HG03442 (cell line): ENCODE results near the gene HRG.
"Not testable (repeated sequence)": the region's sequence is repeated elsewhere in the genome, so short reads cannot be mapped to it uniquely, and the experiment has no call there.

Source experiments
- ATAC-seq: cut with Tn5 transposase; IDR thresholded peaks from one replicate; pipeline ENCODE4 v1.9.1; 2021; ENCODE audit warnings: mild to moderate bottlenecking, moderate library complexity; ENCODE audit not compliant: unreplicated experiment

Gene HRG

DNA sequence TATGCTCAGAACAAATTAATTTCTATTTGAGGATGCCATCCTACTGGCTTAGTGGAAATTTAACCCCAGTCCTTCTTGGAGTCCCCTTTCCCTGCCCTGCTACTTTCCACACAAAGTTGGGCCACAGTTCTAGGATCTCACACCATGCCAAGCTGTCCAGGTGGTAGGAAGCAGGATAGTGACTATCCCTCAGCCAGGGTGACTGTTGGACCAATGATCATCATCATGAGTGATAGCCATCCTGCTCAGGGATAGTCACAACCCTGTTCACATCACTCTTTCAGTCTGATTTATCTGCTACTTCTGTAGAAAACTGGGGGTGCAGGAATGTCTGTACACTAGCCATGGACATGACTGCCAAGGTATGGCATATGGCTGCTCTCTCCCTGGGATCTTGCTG, 12.8 kb downstream of the HRG start:
- no peak for ATAC-seq

DNA sequence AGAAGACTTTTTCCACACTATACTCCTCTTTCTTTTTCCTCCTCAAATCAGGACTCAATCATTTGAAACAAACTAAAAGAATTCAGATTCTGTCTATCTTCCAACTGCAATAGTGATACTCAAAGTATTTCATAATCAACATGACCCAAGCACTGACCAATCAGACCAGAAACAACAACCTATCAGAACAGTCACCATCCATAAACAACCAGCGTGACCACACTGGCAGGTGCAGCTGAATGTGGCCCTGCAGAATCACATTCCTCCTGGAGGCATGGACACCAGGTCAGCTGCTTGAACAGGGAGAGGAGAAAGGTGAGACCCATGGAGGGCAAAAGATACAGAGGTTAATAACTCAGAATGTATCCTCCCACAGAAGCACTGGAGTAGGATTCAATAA, 13.3 kb downstream of the HRG start:
- ATAC-seq = no peak

DNA sequence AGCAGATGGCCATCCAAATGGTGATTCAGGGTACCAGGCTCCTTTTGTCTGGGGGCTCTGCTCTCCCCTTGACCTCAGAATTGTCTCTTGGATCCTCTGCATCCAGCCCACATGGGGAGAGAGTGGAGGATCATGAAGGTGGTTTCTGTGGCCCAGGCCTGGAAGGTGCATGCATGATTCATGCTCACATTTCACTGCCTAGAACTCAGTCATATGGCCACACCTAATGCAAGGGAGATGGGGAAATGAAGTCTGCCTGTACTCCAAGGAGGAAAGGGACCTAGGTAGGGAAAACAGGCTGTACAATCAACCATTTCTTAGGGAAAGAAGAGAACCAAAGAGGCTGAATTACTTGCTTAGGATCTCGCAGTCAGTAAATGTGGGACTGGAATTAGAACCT, 15.1 kb downstream of the HRG start:
- no peak for ATAC-seq

DNA sequence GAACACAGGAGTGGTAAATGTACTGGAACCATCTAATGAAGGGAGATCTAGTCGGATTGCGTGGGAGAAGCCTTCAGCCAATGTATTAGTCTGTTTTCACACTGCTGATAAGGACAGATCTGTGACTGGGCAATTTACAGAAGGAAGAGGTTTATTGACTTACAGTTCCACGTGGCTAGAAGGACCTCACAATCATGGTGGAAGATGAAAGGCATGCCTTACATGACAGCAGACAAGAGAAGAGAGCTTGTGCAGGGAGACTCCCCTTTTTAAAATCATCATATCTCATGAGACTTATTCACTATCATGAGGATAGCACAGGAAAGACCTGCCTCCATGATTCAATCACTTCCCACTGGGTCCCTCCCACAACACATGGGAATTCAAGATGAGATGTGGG, 17.0 kb downstream of the HRG start:
- ATAC-seq = no peak

DNA sequence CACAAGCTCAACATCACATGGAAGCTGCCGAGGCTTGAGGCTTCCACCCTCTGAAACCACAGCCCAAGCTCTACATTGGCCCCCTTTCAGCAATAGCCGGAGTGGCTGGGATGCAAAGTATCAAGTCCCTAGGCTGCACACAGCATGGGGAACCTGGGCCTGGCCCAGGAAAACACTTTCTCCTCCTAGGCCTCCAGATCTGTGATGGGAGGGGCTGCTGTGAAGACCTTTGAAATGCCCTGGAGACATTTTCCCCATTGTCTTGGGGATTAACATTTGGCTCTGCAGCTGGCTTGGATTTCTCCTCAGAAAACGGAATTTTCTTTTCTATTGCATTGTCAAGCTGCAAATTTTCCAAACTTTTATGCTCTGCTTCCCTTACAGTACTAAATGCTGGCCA, 18.2 kb downstream of the HRG start:
- no peak for ATAC-seq

DNA sequence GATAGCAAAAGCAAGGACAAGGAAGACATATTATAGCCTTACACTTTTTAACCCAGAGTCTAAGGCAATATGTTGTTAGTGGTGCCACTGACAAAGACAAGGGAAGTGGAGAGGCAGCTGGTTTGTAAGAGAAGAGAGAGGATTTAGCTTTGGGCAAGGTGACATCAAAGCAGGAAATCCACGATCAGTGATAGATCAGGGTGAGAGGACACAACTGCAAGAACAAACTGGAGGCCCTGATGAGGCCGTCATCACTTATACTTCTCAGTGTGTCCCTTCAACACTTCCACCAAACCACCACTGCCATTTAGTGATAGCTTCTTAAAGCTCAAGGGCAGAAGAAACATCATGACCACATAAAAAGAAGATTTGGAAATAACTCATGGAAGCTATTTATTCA, 20.7 kb downstream of the HRG start:
- not testable (repeated sequence) for ATAC-seq

DNA sequence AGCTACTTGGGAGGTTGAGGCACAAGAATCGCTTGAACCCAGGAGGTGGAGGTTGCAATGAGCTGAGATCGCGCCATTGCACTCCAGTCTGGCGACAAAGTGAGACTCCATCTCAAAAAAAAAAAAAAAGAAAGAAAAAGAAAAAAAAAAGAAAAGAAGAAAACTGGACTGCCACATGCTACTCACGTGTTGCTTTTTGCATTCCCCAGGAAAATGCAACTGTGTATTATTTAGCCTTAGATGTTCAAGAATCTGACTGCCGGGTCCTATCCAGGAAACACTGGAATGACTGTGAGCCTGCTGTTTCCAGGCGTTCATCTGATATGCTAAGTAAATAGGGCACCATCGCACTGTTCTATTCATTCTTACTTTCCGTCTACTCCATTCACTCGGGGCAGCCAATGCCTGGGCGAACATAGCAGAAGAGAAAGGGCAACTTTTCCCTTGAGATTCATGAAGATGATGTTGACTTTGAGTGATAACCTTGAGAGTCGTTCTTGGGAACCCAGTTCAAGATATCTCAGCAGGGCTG, 21.4 kb downstream of the HRG start:
- ATAC-seq = no peak

DNA sequence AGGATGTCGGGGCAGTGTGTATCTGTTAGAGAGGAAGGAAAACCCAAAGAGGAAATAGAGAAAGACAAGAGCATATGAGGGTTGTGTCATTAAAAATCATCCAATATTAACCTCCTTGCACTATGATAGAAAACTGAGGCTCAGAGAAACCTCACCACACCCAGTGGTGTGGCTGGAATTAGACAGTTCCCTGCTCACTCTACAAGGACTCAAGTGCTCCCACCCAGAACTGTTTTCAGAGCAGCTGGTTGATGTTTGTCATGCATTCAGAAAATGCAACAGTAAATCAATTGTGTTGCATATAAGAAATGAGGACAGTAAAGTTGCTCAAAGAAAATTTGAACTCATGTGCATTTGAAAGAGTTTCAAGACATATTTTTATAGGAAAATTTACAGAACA, 24.5 kb downstream of the HRG start:
- ATAC-seq = not testable (repeated sequence)

DNA sequence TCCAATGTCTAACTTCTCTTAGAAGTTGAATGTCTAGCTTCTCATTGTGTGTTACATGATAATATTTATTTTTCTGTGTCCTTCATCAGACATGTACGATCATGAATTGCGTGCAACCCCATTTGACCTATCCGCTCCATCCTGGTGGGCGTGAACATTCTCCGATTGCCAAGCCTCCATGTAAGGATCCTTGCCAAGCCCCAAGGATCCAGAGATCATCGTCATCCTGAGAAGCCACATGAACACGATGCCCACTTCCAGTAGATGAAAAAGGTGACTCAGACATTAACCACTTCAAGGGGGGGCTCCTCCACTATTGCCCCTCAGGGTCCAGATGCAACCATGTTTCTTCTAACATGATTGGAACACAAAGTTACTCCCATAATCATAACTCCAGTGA, 25.9 kb downstream of the HRG start:
- ATAC-seq = no peak

DNA sequence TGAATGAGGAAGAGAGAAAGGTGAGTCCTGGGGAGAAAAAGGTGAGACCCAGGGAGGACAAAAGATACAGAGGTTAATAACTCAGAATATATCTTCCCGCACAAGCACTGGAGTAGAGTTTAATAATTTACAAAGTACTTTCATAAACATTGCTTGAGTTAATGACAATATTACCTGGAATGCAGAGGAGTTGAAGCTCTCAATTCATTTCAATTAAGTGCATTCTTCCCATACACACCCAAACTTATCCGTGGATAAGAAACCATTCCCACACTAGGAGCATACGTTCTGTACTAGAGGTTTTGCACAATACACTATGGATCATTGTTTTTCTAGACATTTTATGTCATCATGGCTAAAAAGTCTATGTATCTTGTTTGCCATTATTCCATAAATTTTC, 28.0 kb downstream of the HRG start:
- ATAC-seq = no peak

DNA sequence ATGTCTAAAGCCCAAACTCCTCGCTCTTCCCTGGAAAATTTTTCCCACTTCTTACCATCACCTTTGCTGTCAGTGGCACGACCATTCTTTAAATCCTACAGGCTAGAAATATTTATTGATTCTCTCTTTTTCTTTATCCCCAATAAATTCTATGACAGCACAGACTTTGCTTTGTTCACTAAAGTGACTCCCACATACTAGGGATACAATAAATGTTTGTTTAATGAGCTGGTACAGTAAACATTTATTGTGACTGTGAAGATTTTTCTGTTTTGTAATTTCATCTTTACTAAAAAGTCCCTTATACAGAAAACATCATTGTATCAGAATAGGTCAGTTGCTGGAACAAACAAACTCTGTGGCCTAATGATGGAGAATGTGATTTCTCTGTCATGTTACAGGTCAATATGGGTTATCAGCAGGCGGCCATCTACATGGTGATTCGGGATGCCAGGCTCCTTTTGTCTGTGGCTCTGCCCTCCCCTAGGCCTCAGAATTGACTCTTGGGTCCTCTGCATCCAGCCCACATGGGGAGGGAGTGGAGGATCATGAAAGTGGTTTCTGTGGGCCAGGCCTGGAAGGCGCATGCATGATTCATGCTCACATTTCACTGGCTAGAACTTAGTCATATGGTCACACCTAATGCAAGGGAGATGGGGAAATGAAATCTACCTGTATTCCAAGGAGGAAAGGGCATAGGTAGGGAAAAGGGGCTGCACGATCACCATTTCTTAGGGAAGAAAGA, 28.6 kb downstream of the HRG start:
- no peak for ATAC-seq

DNA sequence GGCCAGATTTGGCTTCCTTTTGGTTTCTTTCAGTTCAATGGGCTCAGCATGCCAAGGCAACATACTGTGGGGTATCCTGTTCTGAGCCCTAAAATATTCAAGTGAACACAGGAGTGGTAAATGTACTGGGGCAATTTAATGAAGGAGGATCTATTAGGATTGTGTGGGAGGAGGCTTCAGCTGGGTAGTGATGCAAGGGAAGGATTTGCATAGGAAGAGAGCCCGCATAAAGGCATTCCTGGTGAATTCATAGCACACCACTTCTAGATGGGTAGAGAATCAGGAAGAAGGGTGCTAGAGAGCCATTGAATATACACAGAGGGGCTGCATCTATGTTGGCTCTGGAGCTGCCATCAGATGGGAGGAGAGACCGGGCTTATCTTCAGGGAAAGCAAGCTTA, 30.7 kb downstream of the HRG start:
- ATAC-seq = no peak

DNA sequence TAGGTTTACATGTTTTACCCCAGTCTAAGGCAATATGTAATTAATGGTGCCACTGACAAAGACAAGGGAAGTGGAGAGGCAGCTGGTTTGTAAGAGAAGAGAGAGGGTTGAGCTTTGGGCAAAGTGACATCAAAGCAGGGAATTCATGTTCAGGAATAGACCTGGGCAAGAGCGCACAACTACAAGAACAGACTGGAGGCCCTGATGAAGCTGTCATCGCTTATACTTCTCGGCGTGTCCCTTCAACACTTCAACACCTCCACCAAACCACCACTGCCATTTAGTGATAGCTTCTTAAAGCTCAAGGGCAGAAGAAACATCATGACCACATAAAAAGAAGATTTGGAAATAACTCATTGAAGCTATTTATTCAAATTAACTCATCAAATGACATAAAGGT, 31.7 kb downstream of the HRG start:
- no peak for ATAC-seq

DNA sequence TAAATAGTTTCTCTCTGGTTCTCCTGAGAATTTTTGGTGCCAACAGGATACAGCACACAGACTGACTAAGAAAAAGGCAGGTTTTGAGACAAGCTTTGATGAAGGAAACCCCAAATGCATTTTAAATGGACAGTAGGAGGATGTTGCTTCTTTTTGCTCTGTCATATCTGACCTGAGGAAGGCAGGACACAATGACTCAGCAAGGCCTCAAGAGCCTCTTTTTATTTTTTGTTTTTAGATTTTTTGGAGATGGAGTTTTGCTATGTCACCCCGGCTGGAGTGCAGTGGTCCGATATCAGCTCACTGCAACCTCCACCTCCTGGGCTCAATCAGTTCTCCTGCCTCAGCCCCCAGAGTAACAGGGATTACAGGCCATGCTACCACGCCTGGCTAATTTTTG, 34.5 kb downstream of the HRG start:
- peak; percentile 42 for ATAC-seq

DNA sequence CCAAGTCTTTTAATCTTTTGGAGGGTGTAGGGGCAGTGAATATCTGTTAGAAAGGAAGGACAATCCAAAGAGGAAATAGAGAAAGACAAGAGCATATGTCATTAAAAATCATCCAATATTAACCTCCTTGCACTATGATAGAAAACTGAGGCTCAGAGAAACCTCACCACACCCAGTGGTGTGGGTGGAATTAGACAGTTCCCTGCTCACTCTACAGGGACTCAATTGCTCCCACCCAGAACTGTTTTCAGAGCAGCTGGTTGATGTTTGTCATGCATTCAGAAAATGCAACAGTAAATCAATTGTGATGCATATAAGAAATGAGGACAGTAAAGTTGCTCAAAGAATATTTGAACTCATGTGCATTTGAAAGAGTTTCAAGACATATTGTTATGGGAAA, 36.6 kb downstream of the HRG start:
- not testable (repeated sequence) for ATAC-seq

DNA sequence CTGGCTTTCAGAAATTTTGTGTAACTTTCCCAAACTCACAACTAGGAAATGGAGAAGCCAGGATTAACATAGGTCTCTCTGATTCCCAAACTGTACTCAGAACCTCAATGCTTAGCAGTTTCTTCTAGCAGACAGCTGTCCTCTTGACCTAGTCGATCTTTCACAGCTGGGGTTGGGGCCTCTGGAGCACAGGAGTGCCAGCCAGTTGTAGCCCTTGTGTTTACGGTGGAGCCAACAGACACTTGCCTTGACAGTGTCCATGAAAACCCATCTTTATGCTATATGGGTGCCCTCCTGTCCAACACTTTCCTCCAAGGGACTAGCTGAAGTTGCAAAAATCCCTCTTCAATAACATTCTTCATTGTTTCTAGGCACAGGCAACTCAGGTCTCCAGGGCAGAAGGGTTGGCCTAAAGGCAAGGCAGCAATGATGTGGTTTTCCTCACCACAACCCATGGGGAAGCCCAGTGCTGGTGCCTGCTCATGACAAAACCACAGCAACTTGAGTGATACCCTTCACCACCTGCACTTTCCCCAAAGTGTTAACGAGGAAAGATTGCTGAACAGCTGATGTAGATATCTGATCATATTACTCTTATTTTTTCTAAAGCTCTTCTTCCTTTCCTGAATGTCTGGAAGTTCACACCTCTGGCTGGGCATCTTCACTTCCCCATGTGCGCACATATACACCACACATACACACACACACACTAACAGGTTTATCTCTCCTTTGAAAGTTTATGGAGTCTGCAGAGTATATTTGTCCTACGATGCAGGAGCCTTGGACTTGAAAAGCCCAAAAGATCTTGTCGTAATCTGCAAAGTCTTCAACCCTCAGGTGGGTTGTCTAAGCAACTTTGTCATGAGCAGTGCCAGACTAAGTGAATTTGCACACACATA, 40.3 kb downstream of the HRG start:
- peak; percentile 82 for ATAC-seq

DNA sequence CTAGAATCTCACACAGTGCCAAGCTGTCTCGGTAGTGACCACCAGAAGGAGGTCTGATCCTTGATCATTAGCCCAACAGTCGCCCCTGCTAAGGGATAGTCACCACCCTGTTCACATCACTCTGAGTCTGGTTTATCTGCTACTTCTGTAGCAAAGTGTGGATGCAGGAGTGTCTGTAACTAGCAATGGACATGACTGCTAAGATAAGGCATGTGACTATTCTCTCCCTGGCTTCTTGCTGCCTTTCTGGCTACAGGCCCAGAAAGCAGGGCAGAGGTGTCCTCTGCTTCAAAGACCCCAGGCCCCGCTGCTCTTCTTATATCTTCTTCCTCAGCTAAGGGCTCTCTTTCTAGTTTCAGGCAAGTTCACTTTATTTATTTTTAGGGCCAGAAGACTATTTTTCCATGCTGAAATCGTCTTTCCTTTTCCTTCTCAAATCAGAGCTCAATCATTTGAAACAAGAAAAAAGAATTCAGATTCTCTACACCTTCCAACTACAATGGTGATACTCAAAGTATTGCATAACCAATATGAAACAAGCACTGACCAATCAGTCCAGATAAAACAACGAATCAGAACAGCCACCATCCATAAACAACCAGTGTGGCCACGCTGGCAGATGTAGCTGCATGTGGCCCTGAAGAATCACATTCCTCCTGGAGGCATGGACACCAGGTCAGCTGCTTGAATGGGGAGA, 43.3 kb downstream of the HRG start:
- ATAC-seq = no peak

DNA sequence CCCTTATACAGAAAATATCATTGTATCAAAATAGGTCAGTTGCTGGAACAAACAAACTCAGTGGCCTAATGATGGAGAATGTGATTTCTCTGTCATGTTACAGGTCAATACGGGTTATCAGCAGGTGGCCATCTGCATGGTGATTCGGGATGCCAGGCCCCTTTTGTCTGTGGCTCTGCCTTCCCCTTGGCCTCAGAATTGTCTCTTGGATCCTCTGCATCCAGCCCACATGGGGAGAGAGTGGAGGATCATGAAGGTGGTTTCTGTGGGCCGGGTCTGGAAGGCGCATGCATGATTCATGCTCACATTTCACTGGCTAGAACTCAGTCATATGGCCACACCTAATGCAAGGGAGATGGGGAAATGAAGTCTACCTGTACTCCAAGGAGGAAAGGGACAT, 44.9 kb downstream of the HRG start:
- ATAC-seq = not testable (repeated sequence)

DNA sequence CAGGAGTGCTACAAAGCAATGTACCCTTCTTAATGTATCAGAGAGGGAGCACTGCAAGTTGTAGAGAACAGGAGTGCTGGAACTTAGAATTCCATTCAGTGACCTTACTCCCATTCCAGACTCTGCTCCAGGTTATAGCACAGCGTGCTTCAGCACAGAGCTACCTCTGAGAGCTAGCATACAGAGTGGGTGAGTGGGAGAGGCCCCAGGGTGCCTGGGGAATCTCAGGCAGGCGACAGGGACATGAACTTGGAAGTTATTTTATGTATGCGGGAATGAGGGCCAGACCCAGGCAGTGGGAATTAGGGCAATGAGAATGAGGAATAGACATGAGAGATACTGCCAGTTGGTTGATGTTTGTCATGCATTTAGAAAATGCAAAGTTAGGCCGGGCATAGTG, 47.7 kb downstream of the HRG start:
- ATAC-seq = no peak

DNA sequence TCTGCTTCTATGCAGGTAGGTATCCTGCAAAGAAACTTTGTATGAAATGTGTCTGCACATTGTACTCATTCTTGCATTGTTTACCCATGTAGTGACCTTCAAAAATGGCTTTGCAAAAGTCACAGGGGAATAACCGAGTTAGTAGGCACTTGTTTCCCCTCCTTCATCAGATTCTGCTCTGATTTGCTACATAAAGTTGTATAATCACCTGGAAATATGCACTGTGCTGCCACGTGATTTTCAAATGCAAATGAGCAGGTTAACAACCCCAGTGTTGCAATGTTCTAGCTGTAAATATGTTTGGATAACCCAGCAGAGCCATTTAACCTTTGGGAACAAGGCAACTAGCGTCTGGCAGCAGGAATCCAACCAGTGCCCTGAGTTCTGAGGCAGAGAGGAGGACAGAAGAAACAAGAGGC, 51.2 kb downstream of the HRG start, which contains the start of gene KNG1:
Gene KNG1, plus strand, starts transcription at position 321 of the 419 bp plus-strand sequence. CDS start 184 bp downstream, outside the sequence.
- no peak for ATAC-seq
